ENCODE data around the gene SERPINB6.
A peak's percentile ranks its signal among the peaks of the same experiment; 100 is the strongest.
"Not testable (repeated sequence)": the region's sequence is repeated elsewhere in the genome, so short reads cannot be mapped to it uniquely, and the experiment has no call there.

The SERPINB6 gene

DNA sequence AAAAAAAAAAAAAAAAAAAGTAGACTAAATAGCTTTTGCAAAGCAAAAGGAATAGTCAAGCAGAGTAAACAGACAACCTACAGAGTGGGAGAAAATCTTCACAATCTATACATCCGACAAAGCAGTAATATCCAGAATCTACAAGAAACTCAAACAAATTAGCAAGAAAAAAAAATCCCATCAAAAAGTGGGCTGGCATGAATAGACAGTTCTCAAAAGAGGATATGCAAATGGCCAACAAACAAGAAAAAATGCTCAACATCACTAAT lies 786 bp upstream of the SERPINB6 start:
- H3K4me3 ChIP-seq (ENCODE audit: low read length); H3K27ac ChIP-seq (ENCODE audit: low read depth, low read length): not testable (repeated sequence)
- WGBS (ENCODE audit: extremely low coverage, insufficient coverage, low lambda C conversion rate), result no CpG with 5 or more reads among the region's 1 CpG

DNA sequence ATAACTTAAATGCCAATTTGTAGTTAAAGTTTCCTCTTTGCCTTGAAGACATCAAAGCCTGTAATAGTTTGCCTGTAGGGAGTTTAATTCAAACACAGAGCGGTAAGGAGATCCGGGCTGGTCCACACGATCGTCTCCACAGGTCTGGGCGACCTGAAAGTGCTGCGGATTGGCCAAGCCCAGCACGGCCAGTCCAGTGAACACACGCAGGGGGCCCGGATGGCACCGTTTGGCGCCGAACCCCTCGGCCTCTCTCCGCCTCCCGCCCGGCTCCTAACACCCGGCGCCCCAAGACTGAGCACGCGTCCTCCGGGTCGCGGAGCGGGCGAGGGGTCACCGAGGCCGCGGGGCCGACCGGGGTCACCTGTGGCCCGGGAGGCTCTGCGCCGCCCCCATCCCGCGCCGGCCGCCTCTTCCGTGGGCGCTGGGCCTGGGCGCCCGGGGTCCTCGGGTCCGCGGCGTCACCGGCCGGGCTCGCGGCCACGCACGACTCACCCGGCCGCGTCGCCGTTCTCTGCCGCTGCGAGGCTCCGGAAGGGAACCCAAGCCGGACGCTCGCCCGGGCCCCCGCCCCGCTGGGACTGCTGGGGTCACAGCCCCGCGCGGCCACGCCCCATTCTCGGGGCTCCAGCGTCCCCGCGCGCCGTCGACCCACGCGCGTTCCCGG lies 481 bp downstream of the SERPINB6 start:
- H2AK5ac ChIP-seq (ENCODE audit: low read length), result no peak overlapping the region
- no peaks in the 10 kb centered on the region for H3K4me1 ChIP-seq (ENCODE audit: control insufficient read depth, low read depth, low read length)
- peak overlapping the region; percentile 90 for H3K27ac ChIP-seq (ENCODE audit: low read depth, low read length)
- WGBS (ENCODE audit: extremely low coverage, insufficient coverage, low lambda C conversion rate), result no CpG with 5 or more reads among the region's 80 CpGs
- no peaks in the 10 kb centered on the region for H3K79me1 ChIP-seq (ENCODE audit: low read length)
- H3K36me3 ChIP-seq (ENCODE audit: control insufficient read depth, insufficient read depth, low read length), result no peaks in the 10 kb centered on the region
- peak; percentile 67 for DNase-seq
- H3K4me2 ChIP-seq (ENCODE audit: low read length), result peak overlapping the region; percentile 35
- H3K23ac ChIP-seq (ENCODE audit: low read length), result peak overlapping the region; percentile 30
- H3K18ac ChIP-seq (ENCODE audit: low read length), result peak overlapping the region; percentile 99
- no peak overlapping the region for H2BK5ac ChIP-seq (ENCODE audit: low read length)
- peak overlapping the region; percentile 97 for H3K4ac ChIP-seq (ENCODE audit: low read depth, low read length)
- H3K9ac ChIP-seq (ENCODE audit: low read length), result peak overlapping the region; percentile 77
- peak overlapping the region; percentile 5 for H2BK15ac ChIP-seq (replicated peaks; ENCODE audit: low read depth)
- no peaks in the 10 kb centered on the region for H3K79me2 ChIP-seq (ENCODE audit: control insufficient read depth, insufficient read depth, low read length)
- no peaks in the 10 kb centered on the region for H3K27me3 ChIP-seq (ENCODE audit: insufficient read depth, low read length, poor library complexity)
- H4K5ac ChIP-seq (ENCODE audit: low read length), result no peak overlapping the region
- H3K56ac ChIP-seq (ENCODE audit: low read length), result peak overlapping the region; percentile 79
- peak overlapping the region; percentile 85 for H2BK120ac ChIP-seq (ENCODE audit: low read depth, low read length)
- peak overlapping the region; percentile 50 for H3K4me3 ChIP-seq (ENCODE audit: low read length)
- peak overlapping the region; percentile 58 for H4K8ac ChIP-seq (ENCODE audit: low read depth, low read length)

More for the DNA sequence above, 786 bp upstream of the SERPINB6 start:
- not testable (repeated sequence) for H3K9ac ChIP-seq (ENCODE audit: low read length); H3K27me3 ChIP-seq (ENCODE audit: insufficient read depth, low read length, poor library complexity); H3K23ac ChIP-seq (ENCODE audit: low read length); H3K79me2 ChIP-seq (ENCODE audit: control insufficient read depth, insufficient read depth, low read length); H3K36me3 ChIP-seq (ENCODE audit: control insufficient read depth, insufficient read depth, low read length); H3K79me1 ChIP-seq (ENCODE audit: low read length); H3K4ac ChIP-seq (ENCODE audit: low read depth, low read length); H3K56ac ChIP-seq (ENCODE audit: low read length); H2AK5ac ChIP-seq (ENCODE audit: low read length); H3K18ac ChIP-seq (ENCODE audit: low read length); H4K5ac ChIP-seq (ENCODE audit: low read length); H2BK120ac ChIP-seq (ENCODE audit: low read depth, low read length); H2BK15ac ChIP-seq (replicated peaks; ENCODE audit: low read depth); H2BK5ac ChIP-seq (ENCODE audit: low read length); H3K4me1 ChIP-seq (ENCODE audit: control insufficient read depth, low read depth, low read length); DNase-seq; H3K4me2 ChIP-seq (ENCODE audit: low read length); H4K8ac ChIP-seq (ENCODE audit: low read depth, low read length)

DNA sequence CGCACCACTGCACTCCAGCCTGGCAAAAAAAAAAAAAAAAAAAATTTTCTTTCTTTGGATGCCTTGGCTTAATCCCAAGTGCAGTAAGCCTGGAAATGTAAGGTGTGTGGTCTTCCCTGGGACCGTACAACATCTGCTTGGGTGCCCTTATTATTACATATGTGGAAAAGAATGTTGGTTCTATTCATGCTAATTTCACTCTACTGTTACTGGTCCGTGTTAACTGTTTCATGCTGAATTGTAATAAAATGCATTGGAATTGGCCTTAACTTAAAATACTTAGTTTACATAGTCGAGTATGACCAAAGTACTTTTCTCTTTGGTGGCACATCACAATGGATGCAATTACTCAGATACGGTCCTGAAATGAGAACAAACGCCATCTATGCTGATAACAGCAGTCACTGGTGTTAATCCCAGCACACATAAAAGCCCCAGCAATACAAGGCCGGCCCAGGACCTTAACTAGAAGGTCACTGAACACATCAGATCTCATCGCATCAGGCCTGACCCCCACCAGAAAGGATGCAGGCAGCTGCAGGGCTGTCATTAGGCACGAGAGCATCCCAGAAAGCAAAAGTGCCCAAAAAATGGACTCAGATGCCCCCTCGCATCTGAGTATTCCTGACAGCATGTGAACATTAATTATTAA lies 1.2 kb downstream of the SERPINB6 start:
- H3K4ac ChIP-seq (ENCODE audit: low read depth, low read length), result no peak overlapping the region
- H3K27ac ChIP-seq (ENCODE audit: low read depth, low read length), result no peak overlapping the region
- no peaks in the 10 kb centered on the region for H3K4me1 ChIP-seq (ENCODE audit: control insufficient read depth, low read depth, low read length)
- H2BK15ac ChIP-seq (replicated peaks; ENCODE audit: low read depth), result no peak overlapping the region
- no peak overlapping the region for H3K56ac ChIP-seq (ENCODE audit: low read length)
- H3K79me1 ChIP-seq (ENCODE audit: low read length), result no peaks in the 10 kb centered on the region
- no peak overlapping the region for H3K4me2 ChIP-seq (ENCODE audit: low read length)
- no peaks in the 10 kb centered on the region for H3K36me3 ChIP-seq (ENCODE audit: control insufficient read depth, insufficient read depth, low read length)
- no peaks in the 10 kb centered on the region for H3K79me2 ChIP-seq (ENCODE audit: control insufficient read depth, insufficient read depth, low read length)
- H3K27me3 ChIP-seq (ENCODE audit: insufficient read depth, low read length, poor library complexity), result no peaks in the 10 kb centered on the region
- H4K5ac ChIP-seq (ENCODE audit: low read length), result no peak overlapping the region
- DNase-seq, result no peak
- WGBS (ENCODE audit: extremely low coverage, insufficient coverage, low lambda C conversion rate), result no CpG with 5 or more reads among the region's 10 CpGs
- no peak overlapping the region for H3K23ac ChIP-seq (ENCODE audit: low read length)
- H2BK5ac ChIP-seq (ENCODE audit: low read length), result no peak overlapping the region
- no peak overlapping the region for H3K18ac ChIP-seq (ENCODE audit: low read length)
- no peak overlapping the region for H3K4me3 ChIP-seq (ENCODE audit: low read length)
- H2AK5ac ChIP-seq (ENCODE audit: low read length), result no peak overlapping the region
- H4K8ac ChIP-seq (ENCODE audit: low read depth, low read length), result no peak overlapping the region
- no peak overlapping the region for H2BK120ac ChIP-seq (ENCODE audit: low read depth, low read length)
- no peak overlapping the region for H3K9ac ChIP-seq (ENCODE audit: low read length)

DNA sequence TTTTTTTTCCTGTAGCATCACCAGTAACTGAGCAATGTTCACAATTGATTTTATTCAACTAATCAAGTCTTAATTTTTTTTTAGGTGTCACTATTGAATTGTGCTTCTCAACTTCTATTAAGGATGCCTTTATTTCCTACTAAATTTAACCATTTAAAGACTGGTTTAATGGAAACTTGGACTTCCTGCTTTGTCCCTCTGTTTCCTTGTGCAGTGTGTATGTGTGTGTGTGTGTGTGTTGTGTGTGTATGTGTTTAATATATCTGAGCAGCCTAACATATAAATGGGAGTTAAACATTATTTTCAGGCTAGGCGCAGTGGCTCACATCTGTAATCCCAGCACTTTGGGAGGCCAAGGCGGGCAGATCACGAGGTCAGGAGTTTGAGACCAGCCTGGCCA lies 1.8 kb downstream of the SERPINB6 start:
- no peak overlapping the region for H4K8ac ChIP-seq (ENCODE audit: low read depth, low read length)
- H3K4me1 ChIP-seq (ENCODE audit: control insufficient read depth, low read depth, low read length), result no peaks in the 10 kb centered on the region
- H2BK15ac ChIP-seq (replicated peaks; ENCODE audit: low read depth), result no peak overlapping the region
- no peak overlapping the region for H2BK5ac ChIP-seq (ENCODE audit: low read length)
- no peak for DNase-seq
- no peaks in the 10 kb centered on the region for H3K36me3 ChIP-seq (ENCODE audit: control insufficient read depth, insufficient read depth, low read length)
- no CpG with 5 or more reads among the region's 3 CpGs for WGBS (ENCODE audit: extremely low coverage, insufficient coverage, low lambda C conversion rate)
- no peak overlapping the region for H4K5ac ChIP-seq (ENCODE audit: low read length)
- no peak overlapping the region for H3K18ac ChIP-seq (ENCODE audit: low read length)
- H3K4me3 ChIP-seq (ENCODE audit: low read length), result no peak overlapping the region
- no peak overlapping the region for H3K27ac ChIP-seq (ENCODE audit: low read depth, low read length)
- H3K79me1 ChIP-seq (ENCODE audit: low read length), result no peaks in the 10 kb centered on the region
- H3K56ac ChIP-seq (ENCODE audit: low read length), result no peak overlapping the region
- no peaks in the 10 kb centered on the region for H3K79me2 ChIP-seq (ENCODE audit: control insufficient read depth, insufficient read depth, low read length)
- no peak overlapping the region for H3K23ac ChIP-seq (ENCODE audit: low read length)
- H3K4me2 ChIP-seq (ENCODE audit: low read length), result no peak overlapping the region
- no peak overlapping the region for H2AK5ac ChIP-seq (ENCODE audit: low read length)
- H3K9ac ChIP-seq (ENCODE audit: low read length), result no peak overlapping the region
- H2BK120ac ChIP-seq (ENCODE audit: low read depth, low read length), result no peak overlapping the region
- H3K27me3 ChIP-seq (ENCODE audit: insufficient read depth, low read length, poor library complexity), result no peaks in the 10 kb centered on the region
- no peak overlapping the region for H3K4ac ChIP-seq (ENCODE audit: low read depth, low read length)

DNA sequence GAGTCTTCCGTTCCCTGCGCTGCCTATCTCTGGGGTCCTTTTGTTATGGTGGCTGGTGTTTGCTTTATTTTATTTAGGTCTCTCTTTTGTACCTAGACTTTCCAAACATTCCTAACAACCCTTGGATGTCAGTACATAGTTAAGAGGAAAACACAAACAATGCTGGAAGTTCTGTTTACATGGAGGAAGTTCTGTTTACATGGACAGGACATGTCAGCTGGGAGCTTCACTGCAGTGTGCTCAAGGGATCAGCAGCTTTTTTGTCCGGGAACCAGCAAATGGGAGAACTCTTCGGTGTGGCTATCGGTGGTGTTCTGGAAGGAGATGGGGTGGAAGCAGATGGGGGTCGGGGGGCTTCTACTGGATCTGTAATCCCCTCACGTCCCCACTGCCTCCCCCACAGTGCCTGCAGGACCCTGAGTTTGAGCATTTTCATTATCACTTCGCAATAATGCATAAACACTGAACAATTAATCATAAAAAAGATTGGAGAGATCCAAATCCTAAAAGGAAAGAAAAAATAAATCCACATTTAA lies 2.7 kb downstream of the SERPINB6 start:
- Histone ChIP-seq H3K4me1 (ENCODE audit: control insufficient read depth, low read depth, low read length) (no peaks in the 10 kb centered on the region), H3K23ac (ENCODE audit: low read length) (no peak overlapping the region), H3K4ac (ENCODE audit: low read depth, low read length) (no peak overlapping the region), H2BK15ac (replicated peaks; ENCODE audit: low read depth) (no peak overlapping the region), H3K9ac (ENCODE audit: low read length) (no peak overlapping the region), H3K56ac (ENCODE audit: low read length) (no peak overlapping the region), H2AK5ac (ENCODE audit: low read length) (no peak overlapping the region), H3K79me2 (ENCODE audit: control insufficient read depth, insufficient read depth, low read length) (no peaks in the 10 kb centered on the region), H2BK5ac (ENCODE audit: low read length) (no peak overlapping the region), H4K8ac (ENCODE audit: low read depth, low read length) (no peak overlapping the region), H3K4me2 (ENCODE audit: low read length) (no peak overlapping the region), H4K5ac (ENCODE audit: low read length) (no peak overlapping the region), H3K27me3 (ENCODE audit: insufficient read depth, low read length, poor library complexity) (no peaks in the 10 kb centered on the region), H3K27ac (ENCODE audit: low read depth, low read length) (no peak overlapping the region), H3K4me3 (ENCODE audit: low read length) (no peak overlapping the region), H3K36me3 (ENCODE audit: control insufficient read depth, insufficient read depth, low read length) (no peaks in the 10 kb centered on the region), H3K79me1 (ENCODE audit: low read length) (peaks cover 2% of the 10 kb centered on the region), H3K18ac (ENCODE audit: low read length) (no peak overlapping the region), H2BK120ac (ENCODE audit: low read depth, low read length) (no peak overlapping the region)
- DNase-seq, result no peak
- WGBS (ENCODE audit: extremely low coverage, insufficient coverage, low lambda C conversion rate), result no CpG with 5 or more reads among the region's 8 CpGs
